DMS 273 treated with DMSO at 0.1 percent for 48 hours (cell line): Measurements from ENCODE around the gene PCDH18.
"Not testable (repeated sequence)": the region's sequence is repeated elsewhere in the genome, so short reads cannot be mapped to it uniquely, and the experiment has no call there.

Experiments
- DNase-seq: peaks from one replicate; lab custom pipeline; 2025; lab: John Stamatoyannopoulos, UW

Gene PCDH18

GRCh38 chr4:137531986-137532868 is at the start of gene PCDH18:
PCDH18 (minus strand) TSS chr4:137532494; CDS start chr4:137532088, 406 bp downstream.
- peak; percentile 53 for DNase-seq

- DNase-seq, result no peak
Observed at GRCh38 chr4:137576446-137576845, 44.2 kb upstream of the PCDH18 start.

GRCh38 chr4:137572647-137573046 is 40.4 kb upstream of the PCDH18 start:
- DNase-seq, result no peak

DNA sequence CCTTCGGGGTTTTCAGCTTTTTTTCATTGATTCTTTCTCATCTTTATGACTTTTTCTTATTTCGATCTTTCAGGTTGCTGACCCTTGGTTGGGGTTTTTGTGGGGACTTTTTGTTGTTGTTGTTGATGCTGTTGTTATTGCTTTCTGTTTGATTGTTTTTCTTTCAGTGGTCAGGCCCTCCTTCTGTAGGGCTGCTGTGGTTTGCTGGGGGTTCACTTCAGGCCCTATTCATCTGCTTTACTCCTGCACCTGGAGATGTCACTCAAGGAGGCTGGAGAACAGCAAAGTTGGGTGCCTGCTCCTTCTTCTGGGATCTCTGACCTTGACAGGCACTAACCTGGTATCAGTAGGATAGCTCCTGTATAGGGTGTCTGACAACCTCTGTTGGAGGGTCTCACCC is 39.9 kb upstream of the PCDH18 start:
- DNase-seq, result no peak

GRCh38 chr4:137559801-137560200 is 27.5 kb upstream of the PCDH18 start:
- no peak for DNase-seq

DNA sequence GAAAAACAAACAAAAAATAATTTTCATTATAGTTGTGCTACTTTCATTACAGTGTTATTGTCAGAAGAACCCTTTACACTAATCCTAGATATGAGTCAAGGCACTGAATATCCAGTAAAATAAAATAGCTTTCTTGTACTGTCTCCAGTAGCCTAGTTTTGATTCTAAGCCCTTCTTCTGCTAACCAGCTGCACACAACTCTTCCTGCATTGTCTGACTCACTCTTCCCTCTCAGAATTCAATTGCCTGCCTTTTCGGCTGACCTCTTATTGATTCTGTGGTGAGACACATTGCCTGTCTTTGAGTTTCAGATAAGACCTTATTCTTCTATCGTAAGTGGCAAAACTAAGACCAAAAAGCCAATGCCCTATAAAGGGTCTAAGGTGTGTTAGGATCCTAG is 26.7 kb upstream of the PCDH18 start:
- DNase-seq, result no peak

DNA sequence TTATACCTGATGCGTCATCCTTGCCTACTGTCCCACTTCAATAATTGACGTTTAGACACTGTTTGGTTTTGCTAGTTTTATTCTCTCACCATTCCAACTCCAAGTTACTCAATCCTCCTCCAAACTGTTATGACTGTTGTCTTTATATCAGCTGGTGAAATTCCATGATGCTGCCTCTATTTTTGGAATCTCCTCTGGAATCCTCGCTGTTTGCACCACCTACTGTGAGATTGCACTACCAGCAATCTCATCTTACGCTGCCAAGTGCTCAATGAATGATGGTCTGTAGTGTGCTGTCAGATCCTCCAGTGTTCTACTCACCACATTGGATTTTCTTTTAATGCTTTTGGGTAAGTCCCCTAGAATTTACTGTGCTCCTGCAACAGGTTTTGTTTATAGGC is 13.2 kb upstream of the PCDH18 start:
- DNase-seq, result no peak

DNA sequence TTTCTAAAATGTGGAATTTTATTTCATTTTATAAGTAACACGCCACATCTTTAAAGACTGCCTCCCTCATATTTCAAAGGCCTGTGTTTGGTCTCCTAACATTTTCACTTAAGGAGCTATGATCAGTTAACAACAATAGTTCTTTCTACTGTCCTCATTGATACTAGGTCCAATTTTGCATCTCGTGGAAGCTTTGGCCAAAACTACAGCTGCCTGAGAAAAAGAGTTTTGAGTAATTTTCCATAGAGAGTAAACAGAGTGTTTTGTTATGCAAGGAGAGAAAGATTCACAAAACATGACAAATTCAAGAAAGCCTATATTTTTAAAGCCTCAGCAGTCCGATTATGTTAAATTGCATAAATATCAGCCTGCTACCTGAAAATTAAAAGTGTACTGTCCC is 11.4 kb upstream of the PCDH18 start:
- no peak for DNase-seq

GRCh38 chr4:137543198-137543597 is 10.9 kb upstream of the PCDH18 start:
- peak; percentile 23 for DNase-seq

DNA sequence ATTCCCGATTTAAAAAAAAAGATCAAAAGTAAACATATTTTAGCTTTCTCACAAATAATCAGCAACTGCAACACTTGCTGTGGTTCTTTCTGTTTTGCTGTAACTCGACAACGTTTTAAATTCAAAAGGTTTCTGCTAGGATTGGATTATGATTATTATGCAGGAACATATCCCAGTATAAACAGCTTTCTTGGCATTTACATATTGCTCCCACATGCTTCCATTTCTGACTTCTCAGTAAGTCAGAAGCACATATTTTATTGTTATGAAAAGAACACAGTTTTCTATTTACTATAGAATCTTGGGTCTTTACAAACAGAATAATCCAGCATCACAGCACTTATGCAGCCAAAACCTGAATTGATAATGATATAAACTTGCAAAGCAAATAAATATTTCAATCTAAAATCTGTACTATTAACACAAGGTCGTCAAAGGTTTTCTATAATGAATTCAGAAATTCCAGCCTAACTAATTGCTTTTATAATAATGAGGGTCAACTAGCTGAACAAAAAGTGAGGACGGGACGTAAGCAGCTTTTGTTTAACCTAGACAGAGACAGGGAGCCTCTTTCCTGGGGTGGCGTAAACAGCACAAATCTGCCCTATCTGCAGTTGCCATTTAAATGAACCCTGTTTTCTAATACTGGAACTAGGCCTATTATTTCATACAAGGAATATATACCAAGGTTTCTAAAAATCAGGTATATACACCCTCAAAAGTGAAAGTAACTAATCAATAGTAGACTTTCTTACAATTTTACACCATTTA is 9.8 kb upstream of the PCDH18 start:
- no peak for DNase-seq

DNA sequence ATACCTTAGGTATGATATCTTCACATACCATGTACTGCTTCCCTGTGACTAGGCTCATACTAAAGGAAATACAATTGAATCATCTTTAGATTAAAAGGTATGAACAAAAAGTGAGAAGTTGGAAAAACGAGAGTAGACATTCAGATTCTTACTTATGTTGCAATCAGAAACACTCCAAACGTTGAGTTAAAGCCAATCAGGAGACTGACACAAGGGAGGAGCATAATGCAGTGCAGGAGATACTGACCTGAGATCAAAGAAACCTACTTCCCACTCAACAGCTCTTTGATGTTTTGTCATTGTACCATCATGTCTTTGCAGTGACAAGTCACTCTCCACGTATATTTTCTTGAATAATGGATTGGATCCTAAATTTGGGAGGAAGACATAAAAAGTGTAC is 8.9 kb upstream of the PCDH18 start:
- no peak for DNase-seq

GRCh38 chr4:137540356-137540755 is 8.1 kb upstream of the PCDH18 start:
- DNase-seq, result no peak

GRCh38 chr4:137538526-137538925 is 6.2 kb upstream of the PCDH18 start:
- DNase-seq, result no peak

DNA sequence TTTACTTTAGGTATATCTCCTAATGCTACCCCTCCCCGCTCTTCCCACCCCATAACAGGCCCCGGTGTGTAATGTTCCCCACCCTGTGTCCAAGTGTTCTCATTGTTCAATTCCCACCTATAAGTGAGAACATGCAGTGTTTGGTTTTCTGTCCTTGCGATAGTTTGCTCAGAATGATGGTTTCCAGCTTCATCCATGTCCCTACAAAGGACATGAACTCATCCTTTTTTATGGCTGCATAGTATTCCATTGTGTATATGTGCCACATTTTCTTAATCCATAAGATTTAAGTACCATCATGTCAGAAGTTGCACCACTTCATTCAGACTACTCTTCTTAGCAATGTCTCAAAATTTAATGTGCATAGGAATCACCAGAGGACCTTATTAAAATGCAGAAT is 5.5 kb upstream of the PCDH18 start:
- DNase-seq, result not testable (repeated sequence)

- no peak for DNase-seq
Observed at GRCh38 chr4:137536789-137537561, 4.7 kb upstream of the PCDH18 start.

DNA sequence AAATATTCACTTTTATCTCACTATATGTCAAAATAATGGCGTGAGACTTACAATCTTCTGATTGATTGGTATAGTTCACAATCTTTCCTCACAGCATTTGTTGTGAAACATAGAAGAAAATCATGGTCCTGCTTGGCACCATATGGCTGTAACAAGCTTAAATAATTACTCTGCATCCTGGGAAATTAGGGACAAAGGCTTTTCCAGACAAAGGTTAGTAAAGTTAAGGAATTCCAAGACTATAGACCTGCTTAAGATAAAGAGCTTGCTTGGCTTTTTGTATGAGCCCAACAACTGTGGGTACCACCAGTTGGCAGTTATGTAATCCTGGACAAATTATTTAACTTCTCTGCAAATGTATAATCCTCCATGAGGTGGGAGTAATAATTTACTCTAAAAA is 3.4 kb upstream of the PCDH18 start:
- DNase-seq, result no peak

DNA sequence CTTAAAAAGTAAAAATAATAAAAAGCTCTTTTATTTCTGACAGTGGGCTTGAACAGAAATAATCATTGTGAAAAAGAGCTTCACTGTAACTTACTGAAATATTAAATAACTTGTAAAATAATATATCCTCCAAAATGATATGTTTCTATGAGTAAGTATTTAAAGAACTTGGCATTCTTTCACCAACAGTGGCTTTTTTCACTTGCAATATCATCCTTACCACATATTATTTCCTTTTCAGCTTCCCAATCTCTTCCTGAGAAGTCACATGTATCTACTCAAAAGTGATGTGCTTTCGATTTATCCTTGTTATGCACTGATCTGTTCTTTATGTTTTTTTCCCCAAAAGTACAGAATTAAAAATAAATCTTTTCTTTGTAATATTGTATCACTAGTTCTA is 2.2 kb upstream of the PCDH18 start:
- no peak for DNase-seq

DNA sequence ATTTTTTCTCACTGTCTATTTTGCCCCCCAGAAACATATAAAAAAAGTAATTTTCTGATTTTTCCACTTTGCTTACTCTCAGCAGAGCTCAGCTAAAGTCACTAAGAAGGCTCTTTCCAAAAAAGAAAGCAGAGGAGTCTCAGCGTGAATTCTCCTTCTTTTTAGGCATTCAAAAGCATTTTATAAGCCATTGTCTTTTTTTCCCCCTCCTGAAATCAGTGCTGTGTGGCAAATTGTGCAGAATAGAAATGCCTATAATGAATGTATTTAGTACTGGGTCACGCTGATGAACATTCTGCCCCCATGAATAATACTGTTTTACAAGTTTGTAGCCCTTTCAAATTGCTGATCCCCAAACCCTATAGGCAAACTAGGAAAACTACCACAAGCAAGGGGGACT is 1.6 kb upstream of the PCDH18 start:
- DNase-seq, result no peak

DNA sequence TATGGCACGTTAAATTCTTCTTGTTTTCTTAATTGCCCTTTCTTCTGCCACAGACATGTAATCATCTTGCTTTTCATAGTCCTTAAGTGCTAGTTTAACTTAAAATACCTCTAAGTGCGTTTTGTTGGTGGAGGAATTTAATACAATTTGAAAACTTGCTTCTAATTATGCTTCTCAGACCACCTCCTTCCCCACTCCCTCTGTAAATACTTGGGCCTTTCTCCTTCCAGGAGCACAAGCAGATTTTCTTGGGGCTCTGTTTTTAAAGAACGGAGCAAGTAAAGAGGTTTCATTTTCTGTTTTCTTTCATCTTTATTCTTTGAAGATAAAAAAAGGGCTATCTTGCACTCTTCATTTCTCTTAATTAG is 559 bp upstream of the PCDH18 start:
- DNase-seq, result no peak

GRCh38 chr4:137531168-137531985 is 917 bp downstream of the PCDH18 start:
- DNase-seq, result no peak

DNA sequence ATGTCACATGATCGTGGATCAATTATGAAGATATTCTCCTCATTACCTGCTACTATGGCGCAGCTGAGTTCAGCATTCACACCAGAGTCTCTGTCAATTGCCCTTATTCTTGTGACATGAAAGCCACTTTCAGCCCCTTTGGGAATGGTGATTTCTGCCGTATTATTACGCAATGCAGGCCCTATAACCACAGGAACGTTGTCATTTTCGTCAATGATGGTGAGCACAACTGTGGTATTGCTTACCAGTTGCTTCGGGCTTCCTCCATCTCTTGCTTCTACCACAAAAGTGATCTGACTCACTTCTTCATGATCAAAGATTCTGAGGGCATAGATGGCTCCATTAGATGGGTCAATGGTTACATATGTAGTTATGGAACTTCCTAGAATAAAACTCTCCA is 2.1 kb downstream of the PCDH18 start:
- DNase-seq, result no peak

GRCh38 chr4:137529432-137529831 is 2.9 kb downstream of the PCDH18 start:
- no peak for DNase-seq
